Measurements from ENCODE around the gene TRMT44.

The TRMT44 gene

DNA sequence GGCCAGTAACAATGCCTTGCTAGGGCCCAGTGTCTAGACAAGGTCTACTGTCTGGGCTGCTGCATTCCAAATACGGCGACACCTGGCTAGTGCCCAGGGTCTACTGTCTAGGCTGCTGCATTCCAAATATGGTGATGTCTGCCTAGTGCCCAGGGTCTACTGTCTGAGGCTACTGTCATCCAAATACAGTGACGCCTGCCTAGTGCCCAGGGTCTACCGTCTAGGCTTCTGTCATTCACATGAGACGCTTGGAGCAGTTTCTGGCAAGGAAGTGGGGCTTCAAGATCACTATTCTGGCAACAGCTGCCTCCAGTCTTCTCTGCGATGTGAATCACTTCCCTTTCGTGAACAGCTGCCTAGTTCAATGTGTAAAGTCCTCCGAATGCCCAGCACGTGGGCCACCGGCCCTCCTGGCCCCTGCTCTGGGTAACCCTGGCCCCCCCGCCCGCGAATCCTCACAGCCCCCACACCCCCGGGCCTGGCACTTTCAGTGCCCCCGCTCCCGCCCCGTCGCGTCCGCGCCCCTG lies 12.8 kb upstream of the TRMT44 start:
- no peaks in the 10 kb centered on the region for H3K79me2 ChIP-seq (ENCODE audit: insufficient read depth, low read depth)
- no peak overlapping the region for H3K27ac ChIP-seq
- no peak overlapping the region; the same call in 1 of the 2 replicates for H3K9ac ChIP-seq
- no peak overlapping the region for H3K4me3 ChIP-seq (IDR thresholded peaks at IDR 0.05; ENCODE audit: insufficient read depth, low read depth, low read length)
- no peaks in the 10 kb centered on the region for H4K20me1 ChIP-seq (ENCODE audit: insufficient read depth)
- peak overlapping the region; percentile 36; the same call in 1 of the 2 replicates for H3K4me2 ChIP-seq
- no peaks in the 10 kb centered on the region for H3K36me3 ChIP-seq (ENCODE audit: insufficient read depth)
- H3K27me3 ChIP-seq (ENCODE audit: insufficient read depth, low read depth): no peaks in the 10 kb centered on the region
- TF ChIP-seq, protein P1, sequence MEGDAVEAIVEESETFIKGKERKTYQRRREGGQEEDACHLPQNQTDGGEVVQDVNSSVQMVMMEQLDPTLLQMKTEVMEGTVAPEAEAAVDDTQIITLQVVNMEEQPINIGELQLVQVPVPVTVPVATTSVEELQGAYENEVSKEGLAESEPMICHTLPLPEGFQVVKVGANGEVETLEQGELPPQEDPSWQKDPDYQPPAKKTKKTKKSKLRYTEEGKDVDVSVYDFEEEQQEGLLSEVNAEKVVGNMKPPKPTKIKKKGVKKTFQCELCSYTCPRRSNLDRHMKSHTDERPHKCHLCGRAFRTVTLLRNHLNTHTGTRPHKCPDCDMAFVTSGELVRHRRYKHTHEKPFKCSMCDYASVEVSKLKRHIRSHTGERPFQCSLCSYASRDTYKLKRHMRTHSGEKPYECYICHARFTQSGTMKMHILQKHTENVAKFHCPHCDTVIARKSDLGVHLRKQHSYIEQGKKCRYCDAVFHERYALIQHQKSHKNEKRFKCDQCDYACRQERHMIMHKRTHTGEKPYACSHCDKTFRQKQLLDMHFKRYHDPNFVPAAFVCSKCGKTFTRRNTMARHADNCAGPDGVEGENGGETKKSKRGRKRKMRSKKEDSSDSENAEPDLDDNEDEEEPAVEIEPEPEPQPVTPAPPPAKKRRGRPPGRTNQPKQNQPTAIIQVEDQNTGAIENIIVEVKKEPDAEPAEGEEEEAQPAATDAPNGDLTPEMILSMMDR (conservative IDR thresholded peaks at IDR 0.05; ENCODE audit: low read depth, low read length): no peak
- H2AFZ ChIP-seq (ENCODE audit: low read depth): peak overlapping the region; percentile 30; the same call in 1 of the 2 replicates
- H3K4me1 ChIP-seq (ENCODE audit: low read depth, poor library complexity, severe bottlenecking): no peaks in the 10 kb centered on the region

DNA sequence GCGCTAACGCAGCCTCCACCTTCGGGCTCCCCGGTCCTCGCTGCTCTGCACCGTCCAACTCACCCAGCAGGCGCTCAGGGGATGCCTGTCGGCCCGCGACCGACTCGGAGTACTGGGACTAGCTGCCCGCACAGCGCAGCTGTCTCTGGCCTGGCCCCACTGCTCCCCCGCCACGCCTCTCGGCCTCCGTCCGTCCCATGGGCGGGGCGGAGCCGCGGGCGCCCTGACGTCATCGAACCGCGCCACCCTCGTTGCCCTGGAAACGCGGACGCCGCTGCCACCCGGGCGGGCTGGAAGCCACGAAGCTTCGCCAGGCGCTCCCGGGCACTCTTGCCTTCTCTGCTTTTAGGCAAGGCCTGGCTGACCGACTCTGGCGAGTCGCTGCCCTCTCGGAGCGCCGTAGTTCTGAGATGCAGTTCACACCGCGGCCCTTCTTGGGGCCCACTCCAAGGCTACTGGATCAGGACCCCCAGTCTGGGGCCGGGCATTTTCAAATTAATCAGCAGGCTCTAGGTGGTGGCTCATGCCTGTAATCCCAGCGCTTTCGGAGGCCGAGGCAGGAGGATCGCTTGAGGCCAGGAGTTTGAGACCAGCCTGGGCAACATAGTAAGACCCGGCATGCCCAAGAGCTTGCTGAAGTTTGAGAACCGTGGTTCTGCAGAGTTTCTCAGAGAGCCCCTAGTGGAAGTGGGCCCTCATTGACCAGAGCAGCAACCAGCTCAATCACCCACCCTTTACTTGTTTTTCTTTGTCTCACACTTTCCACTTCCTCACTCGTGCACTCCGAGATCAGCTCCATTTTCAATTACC lies 12.1 kb upstream of the TRMT44 start:
- Histone ChIP-seq H4K20me1 (ENCODE audit: insufficient read depth) (no peaks in the 10 kb centered on the region), H3K4me1 (ENCODE audit: low read depth, poor library complexity, severe bottlenecking) (no peaks in the 10 kb centered on the region), H3K79me2 (ENCODE audit: insufficient read depth, low read depth) (no peaks in the 10 kb centered on the region), H3K36me3 (ENCODE audit: insufficient read depth) (no peaks in the 10 kb centered on the region), H3K27me3 (ENCODE audit: insufficient read depth, low read depth) (no peaks in the 10 kb centered on the region), H2AFZ (ENCODE audit: low read depth) (peak overlapping the region; percentile 30; the same call in 1 of the 2 replicates), H3K4me2 (peak overlapping the region; percentile 66), H3K9ac (no peak overlapping the region; the same call in 1 of the 2 replicates), H3K27ac (no peak overlapping the region), H3K4me3 (IDR thresholded peaks at IDR 0.05; ENCODE audit: insufficient read depth, low read depth, low read length) (no peak overlapping the region)
- TF ChIP-seq, protein P1 (conservative IDR thresholded peaks at IDR 0.05; ENCODE audit: low read depth, low read length): peak; percentile 31; the same call in 1 of the 2 replicates

DNA sequence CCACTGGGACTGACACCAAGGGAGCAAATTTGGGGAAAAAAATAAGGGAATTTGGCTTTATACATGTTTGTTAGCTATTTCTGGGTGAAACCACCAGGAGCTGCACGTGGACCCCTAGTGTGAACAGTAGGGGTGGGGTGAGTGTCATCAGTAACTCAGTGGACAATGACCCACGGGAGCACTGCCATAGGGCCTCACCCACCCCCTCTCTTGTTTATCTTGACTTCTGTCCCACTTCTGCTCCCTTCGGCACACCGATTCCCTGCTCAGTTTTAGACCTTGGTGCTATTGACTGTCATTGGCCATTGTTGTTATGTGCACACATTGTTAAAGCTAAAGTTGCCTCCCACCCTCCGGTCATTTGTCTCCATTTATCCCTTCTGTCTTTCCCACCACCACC lies 9.0 kb upstream of the TRMT44 start:
- Histone ChIP-seq H3K4me3 (IDR thresholded peaks at IDR 0.05; ENCODE audit: insufficient read depth, low read depth, low read length) (no peak overlapping the region), H3K27me3 (ENCODE audit: insufficient read depth, low read depth) (no peaks in the 10 kb centered on the region), H3K79me2 (ENCODE audit: insufficient read depth, low read depth) (no peaks in the 10 kb centered on the region), H2AFZ (ENCODE audit: low read depth) (no peak overlapping the region), H3K4me1 (ENCODE audit: low read depth, poor library complexity, severe bottlenecking) (peaks cover 17% of the 10 kb centered on the region), H3K4me2 (no peak overlapping the region), H3K9ac (no peak overlapping the region), H3K27ac (no peak overlapping the region), H3K36me3 (ENCODE audit: insufficient read depth) (no peaks in the 10 kb centered on the region), H4K20me1 (ENCODE audit: insufficient read depth) (no peaks in the 10 kb centered on the region)
- TF ChIP-seq, protein P1 (conservative IDR thresholded peaks at IDR 0.05; ENCODE audit: low read depth, low read length): no peak

DNA sequence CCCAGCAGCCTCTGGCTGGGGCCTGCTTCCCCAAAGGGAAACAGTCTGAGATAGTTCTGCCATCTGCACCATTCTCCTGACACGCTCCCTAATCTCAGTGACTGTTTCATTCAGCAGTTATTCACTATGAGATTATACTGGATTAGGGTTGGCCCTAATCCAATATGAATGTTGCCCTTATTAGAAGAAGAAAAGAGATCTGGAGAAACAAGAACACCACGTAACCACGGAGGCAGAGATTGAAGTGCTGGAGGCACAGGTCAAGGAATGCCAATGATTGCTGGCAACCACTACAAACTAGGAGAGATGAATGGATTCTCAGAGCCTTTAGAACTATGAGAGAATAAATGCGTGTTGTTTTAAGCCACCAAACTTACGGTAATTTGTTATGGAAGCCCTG lies 7.4 kb upstream of the TRMT44 start:
- no peaks in the 10 kb centered on the region for H3K79me2 ChIP-seq (ENCODE audit: insufficient read depth, low read depth)
- no peak overlapping the region for H3K4me3 ChIP-seq (IDR thresholded peaks at IDR 0.05; ENCODE audit: insufficient read depth, low read depth, low read length)
- H2AFZ ChIP-seq (ENCODE audit: low read depth): no peak overlapping the region
- H4K20me1 ChIP-seq (ENCODE audit: insufficient read depth): no peaks in the 10 kb centered on the region
- no peaks in the 10 kb centered on the region for H3K36me3 ChIP-seq (ENCODE audit: insufficient read depth)
- peaks cover 17% of the 10 kb centered on the region for H3K4me1 ChIP-seq (ENCODE audit: low read depth, poor library complexity, severe bottlenecking)
- H3K9ac ChIP-seq: no peak overlapping the region
- TF ChIP-seq, protein P1 (conservative IDR thresholded peaks at IDR 0.05; ENCODE audit: low read depth, low read length): no peak
- no peak overlapping the region for H3K27ac ChIP-seq
- no peaks in the 10 kb centered on the region for H3K27me3 ChIP-seq (ENCODE audit: insufficient read depth, low read depth)
- no peak overlapping the region for H3K4me2 ChIP-seq
